ENCODE results near the gene FRMD4A.

The FRMD4A gene

GRCh38 chr10:14365266-14365665, 34.5 kb upstream of the FRMD4A start:
- no peak for DNase-seq (ENCODE audit: low read depth)
- TF ChIP-seq MYC (IDR thresholded peaks at IDR 0.05; ENCODE audit: low read depth, low read length) (no peak), MAX (IDR thresholded peaks at IDR 0.05; ENCODE audit: low read depth, low read length) (no peak), CTCF (IDR thresholded peaks at IDR 0.05; ENCODE audit: low read depth, low read length) (no peak), POLR2A (IDR thresholded peaks at IDR 0.05; ENCODE audit: extremely low read depth, insufficient read length) (no peak)
- H3K4me3 ChIP-seq (ENCODE audit: low read depth, low read length) = no peak overlapping the region

- TF ChIP-seq MYC (IDR thresholded peaks at IDR 0.05; ENCODE audit: low read depth, low read length) (no peak), CTCF (IDR thresholded peaks at IDR 0.05; ENCODE audit: low read depth, low read length) (no peak), MAX (IDR thresholded peaks at IDR 0.05; ENCODE audit: low read depth, low read length) (no peak), POLR2A (IDR thresholded peaks at IDR 0.05; ENCODE audit: extremely low read depth, insufficient read length) (no peak)
- no peak overlapping the region for H3K4me3 ChIP-seq (ENCODE audit: low read depth, low read length)
- DNase-seq (ENCODE audit: low read depth) = no peak
Observed at GRCh38 chr10:14362104-14362503, 31.4 kb upstream of the FRMD4A start.

- TF ChIP-seq MYC (IDR thresholded peaks at IDR 0.05; ENCODE audit: low read depth, low read length) = no peak
- TF ChIP-seq CTCF (IDR thresholded peaks at IDR 0.05; ENCODE audit: low read depth, low read length) = no peak
- no peak for TF ChIP-seq POLR2A (IDR thresholded peaks at IDR 0.05; ENCODE audit: extremely low read depth, insufficient read length)
- no peak for TF ChIP-seq MAX (IDR thresholded peaks at IDR 0.05; ENCODE audit: low read depth, low read length)
- no peak for DNase-seq (ENCODE audit: low read depth)
Observed at GRCh38 chr10:14360961-14361360, 30.2 kb upstream of the FRMD4A start.

GRCh38 chr10:14360515-14360914, 29.8 kb upstream of the FRMD4A start:
- no peak overlapping the region for H3K4me3 ChIP-seq (ENCODE audit: low read depth, low read length)
- TF ChIP-seq MAX (IDR thresholded peaks at IDR 0.05; ENCODE audit: low read depth, low read length) (no peak), MYC (IDR thresholded peaks at IDR 0.05; ENCODE audit: low read depth, low read length) (no peak)
- no peak for DNase-seq (ENCODE audit: low read depth)

More at GRCh38 chr10:14360961-14361360, 30.2 kb upstream of the FRMD4A start:
- no peak overlapping the region for H3K4me3 ChIP-seq (ENCODE audit: low read depth, low read length)

- DNase-seq (ENCODE audit: low read depth) = no peak
- TF ChIP-seq POLR2A (IDR thresholded peaks at IDR 0.05; ENCODE audit: extremely low read depth, insufficient read length) (no peak), MAX (IDR thresholded peaks at IDR 0.05; ENCODE audit: low read depth, low read length) (no peak), MYC (IDR thresholded peaks at IDR 0.05; ENCODE audit: low read depth, low read length) (no peak), CTCF (IDR thresholded peaks at IDR 0.05; ENCODE audit: low read depth, low read length) (no peak)
- H3K4me3 ChIP-seq (ENCODE audit: low read depth, low read length) = no peak overlapping the region
Observed at GRCh38 chr10:14358886-14359573, 28.3 kb upstream of the FRMD4A start.

GRCh38 chr10:14356921-14357320, 26.2 kb upstream of the FRMD4A start:
- no peak overlapping the region for H3K4me3 ChIP-seq (ENCODE audit: low read depth, low read length)
- DNase-seq (ENCODE audit: low read depth) = no peak
- TF ChIP-seq MYC (IDR thresholded peaks at IDR 0.05; ENCODE audit: low read depth, low read length) (no peak), CTCF (IDR thresholded peaks at IDR 0.05; ENCODE audit: low read depth, low read length) (no peak), MAX (IDR thresholded peaks at IDR 0.05; ENCODE audit: low read depth, low read length) (no peak), POLR2A (IDR thresholded peaks at IDR 0.05; ENCODE audit: extremely low read depth, insufficient read length) (no peak)

All from NB4 (cell line).